Omental fat pad (tissue), 4 donors: ENCODE results near the gene E2F8. TPM values are rescaled to one million over a fixed set of nuclear protein-coding genes. Genes with fewer than 3 reads are reported as not detected.

Source experiments
- ATAC-seq: fragments of 150-250 bp; one replicate; pipeline ENCODE4 v1.9.1; 2016; ENCODE audit warnings: mild to moderate bottlenecking, moderate library complexity; ENCODE audit not compliant: low FRiP score
- DNase-seq: peaks from one replicate; pipeline ENCODE4 v3.0.0-alpha.2; 2019; ENCODE audit warnings: low spot score
- CTCF ChIP-seq, 3 donors: fragments of 450-650 bp; IDR thresholded peaks; one replicate each; pipeline ENCODE4 v1.5.1; 2016 to 2017; ENCODE audit warnings: antibody characterized with exemption in 3 of 3, mild to moderate bottlenecking in 3 of 3, moderate library complexity in 2 of 3
- total RNA-seq, 4 donors: library from RNA; depleted of rRNA; stranded (reverse); fragments of >200 nt; gene quantifications; one replicate each; pipeline ENCODE4 v1.1.0, GENCODE V29; 2016

The E2F8 gene
- total RNA-seq, 4 donors from 2014 or later = 0.60 TPM; not detected in 3

GRCh38 chr11:19234231-19234817, 6.4 kb downstream of the E2F8 start:
- ATAC-seq (no peak), DNase-seq (no peak)
- TF ChIP-seq CTCF (IDR thresholded peaks at IDR 0.05) = no peak

- DNase-seq = no peak
- no peak for TF ChIP-seq CTCF (IDR thresholded peaks at IDR 0.05)
- peak; percentile 95 for ATAC-seq
These were observed 7.7 kb downstream of the E2F8 start for GRCh38 chr11:19232910-19233503.

GRCh38 chr11:19229671-19230070, 11.1 kb downstream of the E2F8 start:
- DNase-seq (no peak), ATAC-seq (no peak)
- no peak for TF ChIP-seq CTCF (IDR thresholded peaks at IDR 0.05)

- no peak for TF ChIP-seq CTCF (IDR thresholded peaks at IDR 0.05)
- DNase-seq (no peak), ATAC-seq (no peak)
These were observed 11.8 kb downstream of the E2F8 start for GRCh38 chr11:19228968-19229367.

- no peak for ATAC-seq
- no peak for DNase-seq
- TF ChIP-seq CTCF (IDR thresholded peaks at IDR 0.05) = no peak
These were observed 14.2 kb downstream of the E2F8 start for GRCh38 chr11:19226378-19227195.

- no peak for TF ChIP-seq CTCF (IDR thresholded peaks at IDR 0.05)
- ATAC-seq = no peak
- no peak for DNase-seq
These were observed 15.2 kb downstream of the E2F8 start for GRCh38 chr11:19225581-19225980.
